Hepatocyte (in vitro differentiated cells): Measurements from ENCODE around the gene SC5D. TPM values are rescaled to one million over a fixed set of nuclear protein-coding genes. Genes with fewer than 3 reads are reported as not detected.

Experiments used
- DNase-seq: peaks from one replicate; pipeline ENCODE4 v3.0.0-alpha.2; 2016; ENCODE audit warnings: low spot score
- H2AFZ ChIP-seq: fragments of 200-600 bp; sonication (generic); 2 replicates; pipeline ENCODE4 v1.6.0; 2016; ENCODE audit warnings: antibody characterized with exemption, mild to moderate bottlenecking
- H3K27ac ChIP-seq: fragments of 200-600 bp; sonication (generic); 2 replicates; pipeline ENCODE4 v1.5.1; 2016; ENCODE audit warnings: mild to moderate bottlenecking
- H3K27me3 ChIP-seq: fragments of 200-600 bp; sonication (generic); 2 replicates; pipeline ENCODE4 v1.6.1; 2016
- H3K36me3 ChIP-seq: fragments of 200-600 bp; sonication (generic); replicated peaks from 2 replicates; pipeline ENCODE4 v1.5.1; 2016; ENCODE audit warnings: low read depth; ENCODE audit not compliant: insufficient read depth
- H3K4me1 ChIP-seq: fragments of 200-600 bp; sonication (generic); 2 replicates; pipeline ENCODE4 v1.5.1; 2016; ENCODE audit warnings: mild to moderate bottlenecking, moderate library complexity; ENCODE audit not compliant: insufficient read depth
- H3K4me2 ChIP-seq: fragments of 200-600 bp; sonication (generic); 2 replicates; pipeline ENCODE4 v1.6.0; 2016
- H3K4me3 ChIP-seq: fragments of 200-600 bp; sonication (generic); 2 replicates; pipeline ENCODE4 v1.5.1; 2016; ENCODE audit warnings: mild to moderate bottlenecking
- H3K79me2 ChIP-seq: fragments of 200-600 bp; sonication (generic); 2 replicates; pipeline ENCODE4 v1.6.0; 2017; ENCODE audit warnings: mild to moderate bottlenecking
- H3K9me2 ChIP-seq: fragments of 200-600 bp; sonication (generic); replicated peaks from 2 replicates; pipeline ENCODE4 v1.6.0; 2017; ENCODE audit warnings: mild to moderate bottlenecking; ENCODE audit not compliant: insufficient read depth
- H3K9me3 ChIP-seq: fragments of 200-600 bp; sonication (generic); 2 replicates; pipeline ENCODE4 v1.5.1; 2016; ENCODE audit warnings: low read depth, mild to moderate bottlenecking
- H4K20me1 ChIP-seq: fragments of 200-600 bp; sonication (generic); 2 replicates; pipeline ENCODE4 v1.6.0; 2016; ENCODE audit warnings: mild to moderate bottlenecking; ENCODE audit not compliant: insufficient read depth, poor library complexity, severe bottlenecking
- EZH2 ChIP-seq: fragments of 200-600 bp; sonication (generic); IDR thresholded peaks from 2 replicates; pipeline ENCODE4 v1.6.1; 2016; ENCODE audit warnings: antibody characterized with exemption, mild to moderate bottlenecking, borderline replicate concordance
- EZH2phosphoT487 ChIP-seq: fragments of 200-600 bp; sonication (generic); IDR thresholded peaks from one replicate; pipeline ENCODE4 v1.6.1; 2018; ENCODE audit warnings: antibody characterized with exemption, mild to moderate bottlenecking, low read depth, moderate library complexity; ENCODE audit not compliant: unreplicated experiment, severe bottlenecking
- WGBS: methylation state at CpG from one replicate; pipeline ENCODE4 v1.1.6; 2016; ENCODE audit warnings: low lambda C conversion rate; ENCODE audit errors: missing lambda C conversion rate; 5-methylcytosine and 5-hydroxymethylcytosine counted together
- polyA plus RNA-seq: library from polyadenylated mRNA; unstranded; fragments of >200 nt; fragmentation: Nextera tagmentation; extraction: Ambion mirVana; gene quantifications from 2 replicates; pipeline ENCODE4 v1.2.1, GENCODE V29; 2016
- total RNA-seq: library from RNA; depleted of rRNA; stranded (reverse); fragments of >200 nt; gene quantifications from 2 replicates; pipeline ENCODE4 v1.2.3, GENCODE V29; 2014
- TF ChIP-seq, protein P1 (sequence below): fragments of 200-600 bp; sonication (generic); IDR thresholded peaks from 2 replicates; pipeline ENCODE4 v1.5.1; 2016; ENCODE audit warnings: antibody characterized with exemption, mild to moderate bottlenecking; ENCODE audit not compliant: poor library complexity

Gene SC5D
- total and polyA plus RNA-seq, 2 experiments from 2014 or later = 124 to 164 TPM

DNA sequence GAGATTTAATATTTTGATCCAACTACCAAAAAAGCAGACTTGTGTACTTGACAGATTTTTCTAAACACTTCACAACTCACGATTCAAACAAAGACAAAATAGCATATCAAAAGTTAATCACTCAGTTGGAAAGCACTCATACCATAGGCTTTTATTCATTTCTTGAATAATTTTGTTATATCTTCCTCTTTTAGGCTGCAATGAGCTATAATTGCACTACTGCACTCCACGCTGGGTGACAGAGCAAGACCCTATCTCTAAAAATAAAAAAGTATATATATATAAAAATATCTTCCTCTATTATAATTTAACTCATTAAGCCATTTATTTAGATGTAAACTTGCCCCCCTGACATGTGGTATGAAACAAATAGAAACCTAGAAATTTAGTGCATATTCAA lies 19.9 kb downstream of the SC5D start:
- no peaks in the 10 kb centered on the region for H3K9me2 ChIP-seq
- no peak overlapping the region for H3K4me2 ChIP-seq
- H3K79me2 ChIP-seq = no peaks in the 10 kb centered on the region
- TF ChIP-seq, protein P1, sequence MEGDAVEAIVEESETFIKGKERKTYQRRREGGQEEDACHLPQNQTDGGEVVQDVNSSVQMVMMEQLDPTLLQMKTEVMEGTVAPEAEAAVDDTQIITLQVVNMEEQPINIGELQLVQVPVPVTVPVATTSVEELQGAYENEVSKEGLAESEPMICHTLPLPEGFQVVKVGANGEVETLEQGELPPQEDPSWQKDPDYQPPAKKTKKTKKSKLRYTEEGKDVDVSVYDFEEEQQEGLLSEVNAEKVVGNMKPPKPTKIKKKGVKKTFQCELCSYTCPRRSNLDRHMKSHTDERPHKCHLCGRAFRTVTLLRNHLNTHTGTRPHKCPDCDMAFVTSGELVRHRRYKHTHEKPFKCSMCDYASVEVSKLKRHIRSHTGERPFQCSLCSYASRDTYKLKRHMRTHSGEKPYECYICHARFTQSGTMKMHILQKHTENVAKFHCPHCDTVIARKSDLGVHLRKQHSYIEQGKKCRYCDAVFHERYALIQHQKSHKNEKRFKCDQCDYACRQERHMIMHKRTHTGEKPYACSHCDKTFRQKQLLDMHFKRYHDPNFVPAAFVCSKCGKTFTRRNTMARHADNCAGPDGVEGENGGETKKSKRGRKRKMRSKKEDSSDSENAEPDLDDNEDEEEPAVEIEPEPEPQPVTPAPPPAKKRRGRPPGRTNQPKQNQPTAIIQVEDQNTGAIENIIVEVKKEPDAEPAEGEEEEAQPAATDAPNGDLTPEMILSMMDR = no peak
- TF ChIP-seq EZH2 (no peak), EZH2phosphoT487 (no peak)
- WGBS = 97% methylated on average over 2 of the region's 2 CpGs
- no peaks in the 10 kb centered on the region for H3K9me3 ChIP-seq
- H2AFZ ChIP-seq = no peak overlapping the region
- no peak overlapping the region for H3K27ac ChIP-seq
- no peaks in the 10 kb centered on the region for H3K27me3 ChIP-seq
- DNase-seq = no peak
- H3K4me3 ChIP-seq = no peak overlapping the region
- H3K36me3 ChIP-seq = no peaks in the 10 kb centered on the region
- no peaks in the 10 kb centered on the region for H4K20me1 ChIP-seq
- H3K4me1 ChIP-seq = no peaks in the 10 kb centered on the region

- peaks cover 4% of the 10 kb centered on the region for H3K4me1 ChIP-seq
- no peak overlapping the region for H3K27ac ChIP-seq
- H4K20me1 ChIP-seq = no peaks in the 10 kb centered on the region
- 28% methylated on average over 7 of the region's 7 CpGs for WGBS
- H3K79me2 ChIP-seq = no peaks in the 10 kb centered on the region
- H3K4me2 ChIP-seq = no peak overlapping the region
- TF ChIP-seq, protein P1 = peak; percentile 76
- no peak for TF ChIP-seq EZH2
- peak; percentile 71 for DNase-seq
- H2AFZ ChIP-seq = no peak overlapping the region
- H3K9me3 ChIP-seq = no peaks in the 10 kb centered on the region
- no peaks in the 10 kb centered on the region for H3K36me3 ChIP-seq
- H3K9me2 ChIP-seq = no peaks in the 10 kb centered on the region
- H3K4me3 ChIP-seq = no peak overlapping the region
- no peaks in the 10 kb centered on the region for H3K27me3 ChIP-seq
Observed at GRCh38 chr11:121318848-121319834, 26.6 kb downstream of the SC5D start.

GRCh38 chr11:121321614-121322243 lies 29.2 kb downstream of the SC5D start:
- H3K9me3 ChIP-seq = no peaks in the 10 kb centered on the region
- H3K27ac ChIP-seq = no peak overlapping the region
- DNase-seq = peak; percentile 57
- H3K27me3 ChIP-seq = peaks cover 3% of the 10 kb centered on the region
- TF ChIP-seq, protein P1 = peak; percentile 53
- no peak for TF ChIP-seq EZH2phosphoT487
- no peak overlapping the region for H3K4me3 ChIP-seq
- no peaks in the 10 kb centered on the region for H3K79me2 ChIP-seq
- H3K36me3 ChIP-seq = no peaks in the 10 kb centered on the region
- H3K9me2 ChIP-seq = no peaks in the 10 kb centered on the region
- WGBS = 48% methylated on average over 7 of the region's 7 CpGs
- H3K4me1 ChIP-seq = peaks cover 4% of the 10 kb centered on the region
- H4K20me1 ChIP-seq = no peaks in the 10 kb centered on the region
- no peak overlapping the region for H3K4me2 ChIP-seq
- H2AFZ ChIP-seq = no peak overlapping the region
